HUDEP-2 (cell line): ENCODE measurements around the gene ITGB5.

Source experiments
- DNase-seq, 76 experiments: peaks; one replicate each; lab custom pipeline; 2025; ENCODE audit not compliant: unreplicated experiment in 76 of 76; lab: John Stamatoyannopoulos, UW

Gene ITGB5

DNA sequence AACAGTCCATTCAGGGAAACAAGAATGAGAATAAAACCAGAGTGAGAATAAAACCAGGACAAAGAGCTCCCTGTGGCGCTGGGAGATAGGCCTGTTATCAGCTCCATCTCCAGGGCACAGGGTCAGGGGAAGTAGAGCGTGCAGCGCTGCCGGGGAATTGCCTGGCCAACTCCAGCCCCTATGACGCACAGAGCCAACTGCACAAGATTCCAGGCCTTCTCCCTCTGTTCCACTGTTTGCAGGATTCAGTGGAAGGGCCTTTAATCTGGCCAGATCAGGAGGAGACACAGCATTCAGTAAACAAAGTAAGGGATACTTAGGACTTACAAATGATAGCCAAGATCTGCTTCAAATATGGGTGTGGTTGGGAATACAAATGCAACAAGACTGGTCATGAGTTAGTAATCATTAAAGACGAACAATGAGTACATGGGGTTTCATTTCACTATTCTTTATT is 49.4 kb downstream of the ITGB5 start:
- no peak for DNase-seq

GRCh38 chr3:124837065-124837464 is 50.1 kb downstream of the ITGB5 start:
- no peak for DNase-seq

- DNase-seq, result no peak
Observed at GRCh38 chr3:124836448-124836847, 50.7 kb downstream of the ITGB5 start.

DNA sequence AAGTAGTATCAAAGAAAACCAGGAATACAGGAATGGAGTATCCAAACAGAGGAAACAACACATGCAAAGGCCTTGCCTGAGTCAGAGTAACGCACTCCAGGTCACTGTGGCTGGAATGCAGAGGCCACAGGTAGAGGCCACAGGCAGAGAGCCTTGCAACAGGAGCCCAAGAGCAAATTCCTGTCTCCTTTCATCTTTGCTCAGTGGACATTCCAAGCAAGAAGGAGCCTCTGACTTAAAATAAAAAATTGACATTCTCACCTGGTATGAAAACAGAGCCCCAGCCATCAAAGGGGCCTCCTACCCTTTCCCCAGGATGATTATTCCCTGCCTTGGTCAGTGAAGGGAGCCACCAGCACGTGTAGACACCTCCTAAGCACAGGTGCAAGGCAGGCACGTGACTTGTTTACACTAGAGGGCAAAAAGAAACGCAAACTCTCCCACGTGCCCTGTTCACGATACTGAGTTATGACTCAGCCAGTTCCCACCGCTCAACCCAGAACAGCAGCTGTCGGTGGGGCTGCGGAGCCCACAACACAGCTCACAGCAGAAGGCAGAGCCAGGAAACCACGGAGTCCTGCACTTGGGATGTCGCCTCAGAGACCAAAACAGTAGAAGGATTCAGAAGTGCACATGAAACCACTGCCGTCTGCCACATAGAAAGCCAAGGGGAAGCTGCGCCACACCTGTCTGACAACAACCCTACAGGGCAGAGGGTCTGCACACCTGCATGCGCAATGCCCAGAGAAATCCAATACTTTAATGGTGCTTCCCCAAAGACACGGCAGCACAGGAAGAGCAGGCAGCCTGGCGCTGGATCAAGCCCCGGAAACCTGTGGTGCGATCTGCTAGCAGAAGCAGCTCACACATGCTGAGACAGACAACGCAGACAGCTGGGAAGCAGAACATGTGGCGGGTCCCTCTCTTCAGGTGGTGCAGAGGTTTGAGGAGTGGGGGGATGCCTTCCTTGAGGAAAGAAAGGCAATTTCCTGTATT is 52.1 kb downstream of the ITGB5 start:
- no peak for DNase-seq

- DNase-seq, result no peak
Observed at GRCh38 chr3:124833710-124834332, 53.3 kb downstream of the ITGB5 start.

GRCh38 chr3:124832782-124833709 is 54.1 kb downstream of the ITGB5 start:
- DNase-seq, result no peak

- DNase-seq, result peak in 48 of 76 experiments; percentile 2 to 73 (median 20)
Observed at GRCh38 chr3:124831628-124832199, 55.5 kb downstream of the ITGB5 start.

DNA sequence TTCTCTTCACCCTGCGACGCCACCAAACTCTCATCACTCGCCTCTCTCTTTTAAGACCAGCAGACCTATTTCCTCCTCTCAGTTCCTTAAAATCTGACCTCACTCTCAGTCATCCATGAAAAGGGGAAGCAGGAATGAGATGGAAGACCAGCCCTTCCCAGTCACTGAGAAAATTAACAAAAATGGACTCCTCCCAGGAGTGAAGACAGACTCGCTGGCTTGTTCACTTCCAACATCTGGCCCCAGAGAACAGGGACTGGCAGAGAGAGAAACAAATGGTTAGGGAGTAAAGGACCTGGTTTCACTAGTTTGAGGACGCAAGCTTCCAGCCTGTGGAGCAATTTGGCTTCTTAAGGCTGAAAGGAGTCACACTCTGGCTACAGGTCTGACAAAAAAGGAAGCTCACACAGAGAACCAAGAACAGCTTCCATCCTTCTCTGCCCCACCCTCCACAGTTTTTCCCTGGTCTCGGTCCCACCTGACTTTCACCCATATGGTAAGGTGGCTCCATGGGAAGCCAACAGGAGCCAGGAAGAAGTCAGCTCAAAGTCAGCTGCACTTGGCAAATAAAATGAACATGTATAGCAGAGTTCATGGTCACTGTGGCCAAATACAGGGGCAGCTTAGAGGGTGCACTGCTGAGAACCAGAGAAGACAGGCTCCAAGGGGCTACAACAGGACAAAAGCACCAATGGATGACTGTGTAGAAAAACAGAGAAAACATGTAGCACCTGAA is 57.2 kb downstream of the ITGB5 start:
- DNase-seq, result no peak

DNA sequence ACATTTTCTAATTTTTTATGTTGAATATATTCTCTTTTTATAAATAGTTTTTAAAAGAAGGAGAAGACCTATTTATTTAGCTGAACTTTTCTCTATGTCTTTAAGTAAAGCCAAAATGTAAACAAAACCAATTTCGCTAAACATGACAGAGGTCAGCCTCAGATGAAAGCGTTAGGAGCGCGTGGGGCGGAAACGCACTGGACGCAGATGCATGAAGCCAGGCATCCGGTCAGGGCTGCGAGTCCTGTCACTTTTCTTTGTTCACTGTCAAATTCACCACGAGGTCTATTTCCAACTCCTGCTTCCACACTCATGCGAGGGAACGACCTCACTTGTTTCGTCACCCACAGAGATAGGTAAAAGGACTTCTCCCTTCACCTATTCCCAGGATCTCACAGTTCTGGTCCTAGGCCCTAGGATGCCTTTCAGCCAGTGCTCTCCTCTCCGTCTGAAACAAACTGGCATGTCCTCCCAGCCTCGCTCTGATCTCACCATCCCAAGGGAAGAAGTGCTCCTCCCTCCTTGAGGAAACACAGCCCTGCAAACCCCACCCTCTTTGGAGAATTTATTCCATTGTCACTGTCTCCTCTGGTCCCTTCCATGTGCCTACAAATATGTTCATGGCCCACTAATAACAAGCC is 57.9 kb downstream of the ITGB5 start:
- DNase-seq, result no peak

GRCh38 chr3:124827476-124828206 is 59.5 kb downstream of the ITGB5 start:
- peak in 1 of 76 experiments; percentile 14 for DNase-seq

GRCh38 chr3:124826703-124827102 is 60.5 kb downstream of the ITGB5 start:
- no peak for DNase-seq

GRCh38 chr3:124824286-124824915 is 62.8 kb downstream of the ITGB5 start:
- DNase-seq, result no peak

GRCh38 chr3:124823648-124824047 is 63.5 kb downstream of the ITGB5 start:
- DNase-seq, result no peak

DNA sequence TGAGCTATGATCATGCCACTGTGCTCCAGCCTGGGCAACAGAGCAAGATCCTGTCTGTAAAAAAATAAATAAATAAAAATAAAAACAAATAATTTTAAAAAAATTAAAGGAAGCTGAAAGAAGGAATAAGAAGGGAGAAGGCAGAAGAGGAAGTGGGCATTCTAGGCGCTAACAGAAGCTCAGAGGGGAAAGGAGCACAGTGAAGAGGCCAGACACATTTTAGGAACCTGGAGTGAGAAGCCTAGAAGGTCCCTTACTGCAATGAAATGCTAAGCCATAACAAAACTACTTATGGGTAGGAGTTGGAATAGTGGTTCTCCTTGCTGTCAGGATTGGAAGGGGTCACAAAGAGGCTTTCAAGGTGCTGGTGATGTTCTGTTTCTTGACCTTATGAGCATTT is 64.0 kb downstream of the ITGB5 start:
- DNase-seq, result no peak

DNA sequence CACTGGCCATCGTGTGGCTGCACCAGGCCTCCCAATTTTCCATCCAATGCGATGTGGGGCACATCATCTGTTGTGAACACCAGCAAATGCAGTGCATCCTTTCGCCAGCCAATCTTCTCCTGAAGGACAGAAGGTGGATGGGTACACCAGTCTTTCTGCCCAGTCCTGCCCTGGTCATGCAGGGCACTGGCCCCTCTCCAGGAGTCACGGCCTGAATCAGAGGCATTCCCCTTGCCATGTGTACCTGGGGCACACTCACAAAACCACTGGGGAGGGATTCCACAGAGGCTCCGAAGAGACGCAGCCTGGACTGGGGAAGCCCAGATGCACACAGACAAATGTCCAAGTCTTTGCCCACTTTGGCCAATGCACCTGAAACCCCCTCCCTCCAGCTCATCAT is 65.8 kb downstream of the ITGB5 start:
- no peak for DNase-seq

DNA sequence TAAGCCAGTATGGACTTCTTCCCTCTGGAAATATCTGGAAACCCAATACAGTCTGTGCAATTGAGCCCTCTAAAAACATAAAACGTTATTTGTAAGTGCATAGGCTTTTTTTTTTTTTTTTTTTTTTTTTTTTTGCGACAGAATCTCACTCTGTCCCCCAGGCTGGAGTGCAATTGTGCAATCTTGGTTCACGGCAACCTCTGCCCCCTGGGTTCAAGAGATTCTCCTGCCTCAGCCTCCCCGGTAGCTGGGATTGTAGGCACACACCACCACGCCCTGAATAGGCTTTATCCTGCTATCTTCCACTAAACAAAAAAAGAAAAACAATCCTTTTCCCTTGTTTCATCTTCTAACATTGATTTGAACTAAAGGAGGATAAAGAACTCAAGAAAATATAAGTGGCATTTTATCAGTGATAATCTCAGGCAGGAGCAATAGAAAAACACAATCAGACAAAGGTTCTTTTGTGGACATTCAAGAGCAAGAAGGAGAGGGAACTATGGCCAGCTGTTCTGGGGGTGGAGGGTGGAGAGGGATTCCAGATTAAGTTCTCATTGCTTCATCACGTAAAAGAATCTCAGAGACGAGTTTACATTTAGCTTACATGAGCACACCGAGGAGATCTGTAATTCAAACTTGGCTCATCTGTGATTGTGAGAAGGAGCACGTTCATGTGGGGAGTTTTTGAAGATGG is 68.6 kb downstream of the ITGB5 start:
- no peak for DNase-seq

- no peak for DNase-seq
Observed at GRCh38 chr3:124817079-124817478, 70.1 kb downstream of the ITGB5 start.

- no peak for DNase-seq
Observed at GRCh38 chr3:124816206-124816605, 71.0 kb downstream of the ITGB5 start.
